ENCODE results near the gene AURKAIP1. TPM values are rescaled to one million over a fixed set of nuclear protein-coding genes. Genes with fewer than 3 reads are reported as not detected.

Gene AURKAIP1
- total and polyA plus RNA-seq, 2 of the 13 experiments (the other 11 are each of a cell fraction or from before 2014, with no cell fraction given): 69.5 to 175 TPM

- TF ChIP-seq ZSCAN21 (CRISPR knock-in tag; IDR thresholded peaks at IDR 0.05; ENCODE audit: borderline replicate concordance): peak; percentile 60; the same call in 1 of the 2 replicates
- TF ChIP-seq ZNF768 (CRISPR knock-in tag; IDR thresholded peaks at IDR 0.05): no peak; the same call in 1 of the 2 replicates
- TF ChIP-seq, protein P1, sequence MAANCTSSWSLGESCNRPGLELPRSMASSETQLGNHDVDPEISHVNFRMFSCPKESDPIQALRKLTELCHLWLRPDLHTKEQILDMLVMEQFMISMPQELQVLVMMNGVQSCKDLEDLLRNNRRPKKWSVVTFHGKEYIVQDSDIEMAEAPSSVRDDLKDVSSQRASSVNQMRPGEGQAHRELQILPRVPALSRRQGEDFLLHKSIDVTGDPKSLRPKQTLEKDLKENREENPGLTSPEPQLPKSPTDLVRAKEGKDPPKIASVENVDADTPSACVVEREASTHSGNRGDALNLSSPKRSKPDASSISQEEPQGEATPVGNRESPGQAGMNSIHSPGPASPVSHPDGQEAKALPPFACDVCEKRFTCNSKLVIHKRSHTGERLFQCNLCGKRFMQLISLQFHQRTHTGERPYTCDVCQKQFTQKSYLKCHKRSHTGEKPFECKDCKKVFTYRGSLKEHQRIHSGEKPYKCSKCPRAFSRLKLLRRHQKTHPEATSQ (CRISPR knock-in tag; IDR thresholded peaks at IDR 0.05; ENCODE audit: borderline replicate concordance): no peak
- no peak for TF ChIP-seq CSRNP2 (CRISPR knock-in tag; conservative IDR thresholded peaks at IDR 0.05; ENCODE audit: low read depth)
- TF ChIP-seq ZBTB25 (CRISPR knock-in tag; IDR thresholded peaks at IDR 0.05): no peak
- no peak for TF ChIP-seq MED8 (CRISPR knock-in tag; IDR thresholded peaks at IDR 0.05; ENCODE audit: insufficient replicate concordance)
- peak; percentile 47; the same call in 1 of the 2 replicates for TF ChIP-seq ZSCAN9 (CRISPR knock-in tag; IDR thresholded peaks at IDR 0.05; ENCODE audit: borderline replicate concordance)
- peak in 1 of 2 experiments; percentile 33; a peak in 1 of 4 replicates for TF ChIP-seq EP300 (IDR thresholded peaks at IDR 0.05; ENCODE audit: low read depth in 2 of 2, low read length in 2 of 2)
- no peak for TF ChIP-seq EP300 (CRISPR knock-in tag; IDR thresholded peaks at IDR 0.05; ENCODE audit: borderline replicate concordance)
- TF ChIP-seq ZNF501 (CRISPR knock-in tag; IDR thresholded peaks at IDR 0.05): 0 out of 2 replicates have a peak, but pooled peaks have one; percentile 14
- TF ChIP-seq ELF4 (CRISPR knock-in tag; IDR thresholded peaks at IDR 0.05; ENCODE audit: borderline replicate concordance): no peak
- TF ChIP-seq ZNF205 (CRISPR knock-in tag; IDR thresholded peaks at IDR 0.05): no peak
- TF ChIP-seq ZBTB8A (CRISPR knock-in tag; IDR thresholded peaks at IDR 0.05; ENCODE audit: borderline replicate concordance, low read depth): no peak
- no peak for TF ChIP-seq HOXA9 (CRISPR knock-in tag; IDR thresholded peaks at IDR 0.05; ENCODE audit: borderline replicate concordance)
- peak; percentile 53; the same call in 1 of the 2 replicates for TF ChIP-seq ZBTB34 (CRISPR knock-in tag; IDR thresholded peaks at IDR 0.05)
- no peak for TF ChIP-seq FOXA1 (IDR thresholded peaks at IDR 0.05)
- peak; percentile 97 for TF ChIP-seq FOXA1 (CRISPR knock-in tag; IDR thresholded peaks at IDR 0.05)
- no peak for TF ChIP-seq RFXAP (CRISPR knock-in tag; IDR thresholded peaks at IDR 0.05; ENCODE audit: borderline replicate concordance)
- peak; percentile 62; the same call in 1 of the 2 replicates for TF ChIP-seq ATF7-NPFF (CRISPR knock-in tag; IDR thresholded peaks at IDR 0.05; ENCODE audit: low read depth)
- peak; percentile 23; the same call in 1 of the 2 replicates for TF ChIP-seq TBX2 (CRISPR knock-in tag; IDR thresholded peaks at IDR 0.05; ENCODE audit: borderline replicate concordance)
- TF ChIP-seq TMF1 (CRISPR knock-in tag; IDR thresholded peaks at IDR 0.05; ENCODE audit: low read depth): no peak
- TF ChIP-seq YEATS4 (CRISPR knock-in tag; IDR thresholded peaks at IDR 0.05; ENCODE audit: borderline replicate concordance): peak; percentile 43; the same call in 1 of the 2 replicates
- no peak for TF ChIP-seq RELA (CRISPR knock-in tag; IDR thresholded peaks at IDR 0.05)
- TF ChIP-seq ZNF747 (CRISPR knock-in tag; IDR thresholded peaks at IDR 0.05; ENCODE audit: borderline replicate concordance): no peak
- 0 out of 2 replicates have a peak, but pooled peaks have one; percentile 23 for TF ChIP-seq PHF20 (CRISPR knock-in tag; IDR thresholded peaks at IDR 0.05)
Observed at GRCh38 chr1:1421147-1421906, 46.3 kb upstream of the AURKAIP1 start, which contains the start of gene ANKRD65 (continued).
